ENCODE results near the gene CNTNAP2. TPM values are rescaled to one million over a fixed set of nuclear protein-coding genes. Genes with fewer than 3 reads are reported as not detected.

CNTNAP2 gene
- total and polyA plus RNA-seq, 2 of the 8 experiments (the other 6 are each of a cell fraction or from before 2014, with no cell fraction given): 27.9 to 71.0 TPM

- no peak overlapping the region for H2BK20ac ChIP-seq (ENCODE audit: low read length)
- no peaks in the 10 kb centered on the region for H3K27me3 ChIP-seq (replicated peaks in 1 of 4; ENCODE audit: control insufficient read depth in 3 of 4, extremely low read depth in 1 of 4, insufficient read depth in 3 of 4, low read length in 3 of 4)
- ChIA-PET POLR2A (ENCODE audit: partially characterized antibody) (no interaction called here), CTCF (ENCODE audit: partially characterized antibody) (interaction anchor here (0.6 to 1.3 kb wide), 2 partner anchors 28 to 348 kb away, joined by 3 read pairs; no protein-coding TSS in a partner anchor)
- H4K5ac ChIP-seq (ENCODE audit: insufficient read length, low read depth, low read length): no peak overlapping the region
- H2BK12ac ChIP-seq (ENCODE audit: low read depth, low read length): no peak overlapping the region
- no peak overlapping the region for H3K18ac ChIP-seq (ENCODE audit: extremely low read depth, low read length)
- no peak overlapping the region for H3K4me3 ChIP-seq (ENCODE audit: extremely low read depth in 1 of 4, insufficient read depth in 2 of 4, low read depth in 3 of 4, low read length in 4 of 4)
- 96% methylated on average over 2 of the region's 2 CpGs; no CpG with 5 or more reads in 1 of the 2 experiments for WGBS, 2 experiments (ENCODE audit: extremely low coverage in 1 of 2, insufficient coverage in 1 of 2, insufficient read length in 1 of 2, insufficient replicate concordance in 2 of 2, low coverage in 1 of 2, low lambda C conversion rate in 2 of 2, missing lambda C conversion rate in 1 of 2)
- H3K14ac ChIP-seq (ENCODE audit: insufficient read length): no peak overlapping the region
- no peak overlapping the region for H3K4me2 ChIP-seq (ENCODE audit: insufficient read depth in 1 of 2, low read depth in 2 of 2, low read length in 2 of 2)
- no peaks in the 10 kb centered on the region for H3K79me1 ChIP-seq (ENCODE audit: low read depth, low read length)
- H4K20me1 ChIP-seq (replicated peaks in 1 of 2; ENCODE audit: control insufficient read depth in 1 of 2, insufficient read depth in 2 of 2, low read length in 2 of 2): no peaks in the 10 kb centered on the region
- no peak for FAIRE-seq
- peaks cover 0 to 1% of the 10 kb centered on the region in 2 experiments; a peak in 1 of 4 replicates for H3K9me3 ChIP-seq (ENCODE audit: insufficient read depth in 2 of 2, low read depth in 1 of 2, low read length in 1 of 2)
- H2AFZ ChIP-seq (ENCODE audit: low read length): no peak overlapping the region
- no peak overlapping the region for H2BK15ac ChIP-seq (ENCODE audit: low read length)
- H2BK5ac ChIP-seq (ENCODE audit: low read depth, low read length): no peak overlapping the region
- no peak overlapping the region for H2AK5ac ChIP-seq (ENCODE audit: low read depth, low read length)
- H3K27ac ChIP-seq (ENCODE audit: low read depth, low read length): no peak overlapping the region
- no peak overlapping the region for H2BK120ac ChIP-seq (replicated peaks; ENCODE audit: low read depth, low read length)
- TF ChIP-seq SP1 (IDR thresholded peaks at IDR 0.05; ENCODE audit: low read depth, low read length): no peak
- TF ChIP-seq JUND (IDR thresholded peaks at IDR 0.05; ENCODE audit: low read length): no peak
- TF ChIP-seq TEAD4 (IDR thresholded peaks at IDR 0.05; ENCODE audit: low read depth, low read length): no peak
- TF ChIP-seq SRF (IDR thresholded peaks at IDR 0.05; ENCODE audit: low read depth, low read length): no peak
- no peaks in the 10 kb centered on the region for H3K23me2 ChIP-seq (ENCODE audit: low read depth, low read length)
- H3K56ac ChIP-seq (replicated peaks; ENCODE audit: insufficient read length, low read depth, low read length): no peak overlapping the region
- H3K9ac ChIP-seq (replicated peaks in 1 of 4; ENCODE audit: extremely low read depth in 1 of 4, low read depth in 3 of 4, low read length in 3 of 4): no peak overlapping the region
- H3K36me3 ChIP-seq (ENCODE audit: control insufficient read depth in 2 of 4, insufficient read depth in 4 of 4, low read length in 3 of 4): no peaks in the 10 kb centered on the region
- no peak overlapping the region for H4K91ac ChIP-seq (replicated peaks; ENCODE audit: insufficient read length, low read length)
- H3K23ac ChIP-seq (ENCODE audit: insufficient read length): no peak overlapping the region
- H3K4me1 ChIP-seq (replicated peaks in 1 of 4; ENCODE audit: control insufficient read depth in 3 of 4, insufficient read depth in 4 of 4, low read length in 3 of 4): peaks cover 0 to 3% (median 0%) of the 10 kb centered on the region in 4 experiments; a peak in 2 of 7 replicates
- H3K79me2 ChIP-seq (ENCODE audit: control insufficient read depth in 1 of 2, insufficient read depth in 2 of 2, low read length in 2 of 2): no peaks in the 10 kb centered on the region
- DNase-seq (ENCODE audit: low read depth in 1 of 2, low spot score in 2 of 2): no peak
- H3K4ac ChIP-seq (replicated peaks; ENCODE audit: insufficient read length, low read depth, low read length): no peak overlapping the region
- H4K8ac ChIP-seq (ENCODE audit: extremely low read depth, insufficient read depth, low read length): no peak overlapping the region
Observed at GRCh38 chr7:147593271-147594057, 1476.9 kb downstream of the CNTNAP2 start.
